Calu3 (cell line): Measurements from ENCODE around the gene RASSF4. TPM values are rescaled to one million over a fixed set of nuclear protein-coding genes. Genes with fewer than 3 reads are reported as not detected.

Source experiments
- BruUV-seq: library from RNA; stranded (reverse); fragments of 400-500 nt; replicated peaks from 2 replicates; lab custom pipeline; 2021; lab: Mats Ljungman, UMichigan
- CTCF ChIA-PET: fragments of 300-600 bp; sonication (Branson Sonifier 250); formaldehyde crosslinking; loops from one replicate; lab custom pipeline; 2022; ENCODE audit warnings: antibody characterized with exemption; lab: Charles Lee
- DNase-seq: peaks from one replicate; pipeline ENCODE4 v3.0.0; 2022
- H3K27ac Mint-ChIP-seq: one replicate; pipeline ENCODE4 v1.8.0; 2022; ENCODE audit warnings: mixed read lengths; ENCODE audit not compliant: unreplicated experiment
- H3K27me3 Mint-ChIP-seq: one replicate; pipeline ENCODE4 v1.8.0; 2022; ENCODE audit warnings: mixed read lengths; ENCODE audit not compliant: unreplicated experiment
- H3K36me3 Mint-ChIP-seq: one replicate; pipeline ENCODE4 v1.8.0; 2022; ENCODE audit warnings: mild to moderate bottlenecking, moderate library complexity, mixed read lengths; ENCODE audit not compliant: insufficient read depth, unreplicated experiment
- H3K4me1 Mint-ChIP-seq: one replicate; pipeline ENCODE4 v1.8.0; 2022; ENCODE audit warnings: mild to moderate bottlenecking, low read depth, mixed read lengths; ENCODE audit not compliant: unreplicated experiment
- H3K4me3 Mint-ChIP-seq: one replicate; pipeline ENCODE4 v1.8.0; 2022; ENCODE audit warnings: mild to moderate bottlenecking, low read depth, moderate library complexity, mixed read lengths; ENCODE audit not compliant: unreplicated experiment
- H3K9me3 Mint-ChIP-seq: one replicate; pipeline ENCODE4 v1.8.0; 2022; ENCODE audit warnings: low read depth, mixed read lengths; ENCODE audit not compliant: unreplicated experiment
- intact Hi-C: fragments of 100-400 bp; cut with micrococcal nuclease; formaldehyde crosslinking; loops from one replicate; pipeline ENCODE4 v1.10.0; 2022; ENCODE audit not compliant: unreplicated experiment
- total RNA-seq: library from RNA; stranded (reverse); gene quantifications from 2 replicates; pipeline ENCODE4 v1.2.3, GENCODE V29; 2022
- TF ChIP-seq, protein P1 (sequence below): fragments of 200-600 bp; IDR thresholded peaks from one replicate; pipeline ENCODE4 v1.8.0; 2022; ENCODE audit warnings: antibody characterized with exemption; ENCODE audit not compliant: unreplicated experiment

Gene RASSF4
- total RNA-seq, 1 experiment from 2014 or later: 2.2 TPM

DNA sequence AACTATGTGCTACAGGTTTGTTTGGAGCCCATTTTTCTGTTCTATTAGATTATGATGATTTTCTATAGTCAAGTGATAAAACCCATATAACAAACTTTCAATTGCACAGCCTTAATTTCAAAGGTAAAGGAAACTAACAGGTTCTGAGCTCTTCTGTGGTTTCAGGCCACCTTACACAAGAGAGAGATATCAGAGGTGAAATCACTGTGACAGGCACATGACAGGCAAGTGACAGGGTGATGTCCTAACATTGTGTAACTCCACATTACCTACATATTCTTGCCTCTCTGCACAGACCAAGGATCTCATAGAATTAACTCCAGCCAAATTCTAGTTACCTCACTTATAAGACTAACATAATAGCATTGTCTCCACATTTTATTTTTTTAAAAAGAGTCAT is 76.1 kb downstream of the RASSF4 start:
- TF ChIP-seq, protein P1, sequence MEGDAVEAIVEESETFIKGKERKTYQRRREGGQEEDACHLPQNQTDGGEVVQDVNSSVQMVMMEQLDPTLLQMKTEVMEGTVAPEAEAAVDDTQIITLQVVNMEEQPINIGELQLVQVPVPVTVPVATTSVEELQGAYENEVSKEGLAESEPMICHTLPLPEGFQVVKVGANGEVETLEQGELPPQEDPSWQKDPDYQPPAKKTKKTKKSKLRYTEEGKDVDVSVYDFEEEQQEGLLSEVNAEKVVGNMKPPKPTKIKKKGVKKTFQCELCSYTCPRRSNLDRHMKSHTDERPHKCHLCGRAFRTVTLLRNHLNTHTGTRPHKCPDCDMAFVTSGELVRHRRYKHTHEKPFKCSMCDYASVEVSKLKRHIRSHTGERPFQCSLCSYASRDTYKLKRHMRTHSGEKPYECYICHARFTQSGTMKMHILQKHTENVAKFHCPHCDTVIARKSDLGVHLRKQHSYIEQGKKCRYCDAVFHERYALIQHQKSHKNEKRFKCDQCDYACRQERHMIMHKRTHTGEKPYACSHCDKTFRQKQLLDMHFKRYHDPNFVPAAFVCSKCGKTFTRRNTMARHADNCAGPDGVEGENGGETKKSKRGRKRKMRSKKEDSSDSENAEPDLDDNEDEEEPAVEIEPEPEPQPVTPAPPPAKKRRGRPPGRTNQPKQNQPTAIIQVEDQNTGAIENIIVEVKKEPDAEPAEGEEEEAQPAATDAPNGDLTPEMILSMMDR: no peak
- H3K27me3 Mint-ChIP-seq: peaks cover 51% of the 10 kb centered on the region

GRCh38 chr10:45040921-45041542 is 81.4 kb downstream of the RASSF4 start:
- no peak for DNase-seq
- intact Hi-C loops: no loop called here
- CTCF ChIA-PET: no interaction called here
- H3K4me1 Mint-ChIP-seq: no peaks in the 10 kb centered on the region
- TF ChIP-seq, protein P1: no peak
- H3K9me3 Mint-ChIP-seq: no peaks in the 10 kb centered on the region
- no TSS peak for BruUV-seq
- H3K27me3 Mint-ChIP-seq: peaks cover 23% of the 10 kb centered on the region
- H3K27ac Mint-ChIP-seq: no peak overlapping the region
- H3K36me3 Mint-ChIP-seq: no peaks in the 10 kb centered on the region
- H3K4me3 Mint-ChIP-seq: no peak overlapping the region

More for the DNA sequence above, 76.1 kb downstream of the RASSF4 start:
- BruUV-seq: no TSS peak
- CTCF ChIA-PET: interaction anchor here (0.6 kb wide), 1 partner anchor 196 kb away, joined by 3 read pairs; no protein-coding TSS in a partner anchor
- H3K36me3 Mint-ChIP-seq: no peaks in the 10 kb centered on the region
- H3K9me3 Mint-ChIP-seq: peaks cover 3% of the 10 kb centered on the region
- no peak for DNase-seq
- intact Hi-C loops: no loop called here
- no peak overlapping the region for H3K4me3 Mint-ChIP-seq
- H3K27ac Mint-ChIP-seq: no peak overlapping the region
- no peaks in the 10 kb centered on the region for H3K4me1 Mint-ChIP-seq

- Mint-ChIP-seq H3K9me3 (no peaks in the 10 kb centered on the region), H3K27me3 (peaks cover 4% of the 10 kb centered on the region), H3K4me1 (no peaks in the 10 kb centered on the region), H3K4me3 (no peak overlapping the region), H3K36me3 (no peaks in the 10 kb centered on the region), H3K27ac (no peak overlapping the region)
- TF ChIP-seq, protein P1: no peak
- no peak for DNase-seq
- intact Hi-C loops: no loop called here
- no TSS peak for BruUV-seq
- CTCF ChIA-PET: no interaction called here
Measured at GRCh38 chr10:45044290-45044689, 84.7 kb downstream of the RASSF4 start.

Other genes with a start within 250 kb of the RASSF4 start
- gene TMEM72, start 48.5 kb upstream of the RASSF4 start, total RNA-seq: not detected in 2 replicates
- gene DEPP1, start 19.0 kb downstream of the RASSF4 start, total RNA-seq: 11.1 and 16.5 TPM in 2 replicates
- gene ZNF22, start 41.1 kb downstream of the RASSF4 start, total RNA-seq: 10.8 and 11.9 TPM in 2 replicates